NCI-H2107 treated with DMSO at 0.1 percent for 48 hours (cell line): ENCODE results near the gene A1CF.
A peak's percentile ranks its signal among the peaks of the same experiment; 100 is the strongest.
"Not testable (repeated sequence)": the region's sequence is repeated elsewhere in the genome, so short reads cannot be mapped to it uniquely, and the experiment has no call there.

Source experiments
- DNase-seq: peaks from one replicate; lab custom pipeline; 2025; ENCODE audit not compliant: unreplicated experiment; lab: John Stamatoyannopoulos, UW

A1CF gene

DNA sequence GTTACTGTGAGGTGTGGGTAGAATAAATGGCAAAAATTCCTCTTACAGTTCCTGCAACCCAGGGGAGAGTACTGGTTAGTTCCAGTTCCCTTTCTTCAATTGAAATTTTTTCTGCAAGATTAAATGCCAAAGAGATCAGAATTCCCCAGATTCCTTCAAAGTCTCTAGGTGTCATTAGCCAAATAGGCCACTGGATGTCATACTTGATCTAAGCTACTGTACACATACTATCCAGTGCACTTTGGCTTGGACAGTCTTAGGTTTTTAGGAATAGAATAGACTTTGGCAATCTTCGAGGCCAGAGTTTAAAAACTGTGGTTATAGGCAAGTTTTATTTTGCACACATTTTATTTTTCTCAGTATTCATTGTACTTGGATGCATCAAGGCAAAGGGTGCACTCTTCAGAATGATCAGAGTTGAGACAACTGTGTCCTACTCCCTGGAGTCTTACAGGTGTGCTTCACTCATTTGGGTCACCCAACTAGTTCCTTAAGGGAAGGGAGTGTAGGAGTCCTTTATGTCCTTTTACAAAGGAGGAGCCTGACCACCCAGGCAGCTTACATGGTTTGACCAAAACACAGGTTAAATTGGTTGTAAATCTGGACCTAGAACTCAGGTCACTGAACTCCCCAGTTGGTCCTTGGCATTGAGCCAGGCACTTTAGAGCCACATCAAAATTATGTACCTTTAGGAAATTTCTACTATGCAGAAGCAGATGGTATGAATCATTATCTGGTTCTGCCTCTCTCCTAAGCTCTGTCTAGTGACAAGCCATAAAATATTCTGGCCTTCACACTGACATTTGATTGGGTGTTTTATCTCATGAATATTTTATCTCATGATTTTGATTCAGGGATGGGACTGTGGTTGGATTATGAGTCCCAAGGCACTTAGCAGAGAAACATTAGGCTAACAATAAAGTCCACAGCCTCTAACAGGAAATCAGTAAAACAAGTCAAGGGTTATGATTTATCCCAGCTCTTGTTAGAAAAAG is 96.2 kb downstream of the A1CF start:
- DNase-seq, result peak; percentile 5

DNA sequence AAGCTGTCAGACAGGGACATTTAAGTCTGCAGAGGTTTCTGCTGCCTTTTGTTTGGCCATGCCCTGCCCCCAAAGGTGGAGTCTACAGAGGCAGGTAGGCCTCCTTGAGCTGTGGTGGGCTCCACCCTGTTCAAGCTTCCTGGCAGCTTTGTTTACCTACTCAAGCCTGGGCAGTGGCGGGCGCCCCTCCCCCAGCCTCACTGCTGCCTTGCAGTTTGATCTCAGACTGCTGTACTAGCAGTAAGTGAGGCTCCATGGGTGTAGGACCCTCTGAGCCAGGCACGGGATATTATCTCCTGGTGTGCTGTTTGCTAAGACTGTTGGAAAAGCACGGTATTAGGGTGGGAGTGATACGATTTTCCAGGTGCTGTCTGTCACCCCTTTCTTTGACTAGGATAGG is 97.5 kb downstream of the A1CF start:
- not testable (repeated sequence) for DNase-seq

DNA sequence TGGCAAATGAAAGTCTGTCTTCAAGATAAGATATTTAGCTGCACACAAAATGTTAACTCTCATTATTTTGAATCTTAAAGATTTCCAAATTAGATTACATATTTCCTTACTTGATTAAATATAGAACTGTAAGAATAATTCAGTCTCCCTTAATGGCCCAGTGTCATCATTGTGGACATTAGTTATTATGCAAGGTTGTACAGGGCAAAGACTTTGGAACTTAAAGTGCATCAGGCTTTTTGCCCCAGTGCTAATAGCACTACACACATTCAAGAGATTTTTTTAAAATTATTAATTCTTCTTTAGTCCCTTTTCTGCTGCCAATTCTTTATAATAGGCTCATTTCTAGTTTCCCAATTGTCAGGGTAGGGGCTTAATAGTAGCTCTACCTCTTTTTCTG is 103.4 kb downstream of the A1CF start:
- DNase-seq, result not testable (repeated sequence)

DNA sequence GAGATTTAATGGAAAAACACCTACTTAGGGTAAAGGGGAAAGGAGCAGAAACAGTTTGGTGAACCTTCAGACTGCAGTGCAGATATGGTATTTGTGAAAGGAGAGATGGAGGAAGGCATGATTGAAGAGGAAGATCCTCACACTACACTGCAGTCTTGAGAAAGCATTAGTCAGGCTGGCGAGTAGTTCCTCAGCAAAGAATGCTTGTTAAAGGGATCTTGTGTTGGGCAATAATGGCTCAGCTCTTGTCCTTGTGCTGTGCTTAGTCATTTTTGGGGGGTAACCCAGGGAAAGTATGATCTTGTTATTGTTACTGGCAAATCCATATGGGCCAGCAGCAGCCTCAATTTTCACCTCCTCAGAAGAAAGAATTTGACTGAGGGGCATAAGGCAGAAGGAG is 105.4 kb downstream of the A1CF start:
- not testable (repeated sequence) for DNase-seq

DNA sequence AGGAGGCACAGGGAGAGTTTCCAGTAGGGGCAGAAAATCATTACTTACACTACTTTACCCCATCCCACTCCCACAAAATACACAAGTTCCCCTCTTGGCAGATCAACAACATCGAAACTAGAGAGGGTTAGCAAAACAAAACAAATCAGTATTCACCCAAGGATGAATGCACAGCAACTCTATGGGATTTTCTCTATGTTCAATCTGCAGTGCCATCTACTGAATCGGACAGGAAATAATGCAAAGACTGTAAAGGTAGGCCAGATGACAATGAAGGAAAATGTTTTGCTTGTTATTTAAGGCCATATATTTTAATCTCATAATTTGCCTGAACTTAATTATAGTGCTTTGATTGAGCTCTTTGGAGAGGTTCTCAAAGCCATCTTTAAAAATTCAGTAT is 110.6 kb downstream of the A1CF start:
- peak; percentile 0 for DNase-seq

DNA sequence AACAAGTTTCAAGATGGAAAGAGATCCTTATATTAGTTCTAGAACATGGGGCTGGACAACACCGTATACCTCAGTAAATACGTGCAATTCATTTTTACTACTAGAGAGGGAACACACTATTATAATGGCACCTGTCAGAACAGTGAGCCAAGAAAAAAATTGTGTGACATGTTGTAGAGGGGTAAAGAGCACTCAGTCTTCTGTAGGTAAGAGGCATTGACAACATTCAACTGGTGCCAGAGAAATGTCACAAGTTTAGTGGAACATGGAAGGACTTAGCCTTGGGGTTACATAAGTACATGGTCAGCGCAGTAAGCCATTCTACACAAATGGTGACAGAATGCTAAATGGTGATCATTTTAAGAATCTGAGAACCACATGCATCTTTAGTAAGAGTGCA is 113.4 kb downstream of the A1CF start:
- not testable (repeated sequence) for DNase-seq

DNA sequence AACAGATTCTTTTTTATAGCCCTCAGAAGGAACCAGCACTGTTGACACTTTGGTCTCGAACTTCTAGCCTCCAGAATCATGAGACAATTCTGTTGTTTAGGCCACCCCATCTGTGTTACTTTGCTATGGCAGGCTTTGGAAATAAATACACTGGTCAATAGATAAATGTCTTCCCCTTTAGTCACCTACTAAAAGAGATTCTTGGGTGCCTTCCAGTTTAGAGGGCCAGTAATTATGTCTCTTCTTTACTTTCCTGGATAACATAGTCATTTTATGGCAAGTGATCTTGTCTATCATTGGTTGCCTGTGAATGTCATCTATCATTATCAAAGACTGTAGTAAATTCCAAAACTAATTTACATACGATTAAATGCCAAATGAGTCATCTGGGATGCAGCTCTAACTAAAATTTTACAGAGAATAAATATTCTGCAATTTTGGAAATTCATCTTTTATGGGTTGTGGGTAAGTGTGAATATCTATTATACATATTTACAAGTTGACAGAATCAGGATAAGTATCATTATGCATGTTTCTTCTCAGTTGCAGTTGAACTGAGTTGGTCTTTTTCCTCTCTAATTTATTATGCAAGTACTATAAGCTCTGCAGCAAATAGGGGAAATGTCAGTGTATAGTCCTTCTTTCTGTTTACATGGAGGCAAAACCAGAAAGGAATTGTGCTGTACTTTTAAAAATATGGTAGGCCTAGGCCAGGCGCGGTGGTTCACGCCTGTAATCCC is 118.5 kb downstream of the A1CF start:
- not testable (repeated sequence) for DNase-seq
